ENCODE data around the gene CDH12. TPM values are rescaled to one million over a fixed set of nuclear protein-coding genes. Genes with fewer than 3 reads are reported as not detected.

CDH12 gene
- total and polyA plus RNA-seq, 10 donors: 0.32 TPM; not detected in 9

- TF ChIP-seq, protein P1, sequence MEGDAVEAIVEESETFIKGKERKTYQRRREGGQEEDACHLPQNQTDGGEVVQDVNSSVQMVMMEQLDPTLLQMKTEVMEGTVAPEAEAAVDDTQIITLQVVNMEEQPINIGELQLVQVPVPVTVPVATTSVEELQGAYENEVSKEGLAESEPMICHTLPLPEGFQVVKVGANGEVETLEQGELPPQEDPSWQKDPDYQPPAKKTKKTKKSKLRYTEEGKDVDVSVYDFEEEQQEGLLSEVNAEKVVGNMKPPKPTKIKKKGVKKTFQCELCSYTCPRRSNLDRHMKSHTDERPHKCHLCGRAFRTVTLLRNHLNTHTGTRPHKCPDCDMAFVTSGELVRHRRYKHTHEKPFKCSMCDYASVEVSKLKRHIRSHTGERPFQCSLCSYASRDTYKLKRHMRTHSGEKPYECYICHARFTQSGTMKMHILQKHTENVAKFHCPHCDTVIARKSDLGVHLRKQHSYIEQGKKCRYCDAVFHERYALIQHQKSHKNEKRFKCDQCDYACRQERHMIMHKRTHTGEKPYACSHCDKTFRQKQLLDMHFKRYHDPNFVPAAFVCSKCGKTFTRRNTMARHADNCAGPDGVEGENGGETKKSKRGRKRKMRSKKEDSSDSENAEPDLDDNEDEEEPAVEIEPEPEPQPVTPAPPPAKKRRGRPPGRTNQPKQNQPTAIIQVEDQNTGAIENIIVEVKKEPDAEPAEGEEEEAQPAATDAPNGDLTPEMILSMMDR (IDR thresholded peaks at IDR 0.05 in 8 of 11, conservative IDR thresholded peaks at IDR 0.05 in 3 of 11): no peak
- TF ChIP-seq POLR2A (IDR thresholded peaks at IDR 0.05) (no peak), POLR2AphosphoS5 (IDR thresholded peaks at IDR 0.05) (no peak)
- WGBS, 5 donors: 57 to 76% (median 64%) methylated on average over 3 of the region's 3 CpGs
- Histone ChIP-seq H3K36me3 (no peaks in the 10 kb centered on the region), H3K27ac (no peak overlapping the region), H3K4me3 (no peak overlapping the region), H3K27me3 (replicated peaks in 1 of 7) (no peaks in the 10 kb centered on the region), H3K4me1 (no peaks in the 10 kb centered on the region), H3K9me3 (peaks cover 0 to 6% (median 0%) of the 10 kb centered on the region in 8 donors)
- intact Hi-C loops (cut with DNase I; ENCODE audit: low total_unique reads): no loop called here
- no peak for DNase-seq
Observed at GRCh38 chr5:22354956-22355355, 498.2 kb downstream of the CDH12 start.

DNA sequence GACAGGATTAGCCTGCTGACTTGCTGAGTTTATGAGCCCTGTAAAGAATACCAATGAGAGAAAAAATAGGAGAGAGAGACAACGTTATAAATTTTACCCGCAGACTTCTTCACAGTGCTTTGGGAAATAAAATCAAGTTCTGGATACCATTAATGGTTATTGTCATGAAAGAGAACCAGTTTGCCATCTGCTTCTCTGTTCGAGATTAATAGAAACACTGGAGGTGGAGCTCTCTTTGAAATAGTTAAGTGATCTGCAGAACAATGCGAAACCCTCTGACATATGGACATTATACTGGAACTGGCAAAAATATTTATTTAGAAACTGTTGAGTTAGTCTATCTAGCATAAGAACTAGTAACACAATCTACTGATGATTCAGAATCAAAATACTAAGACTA is 500.7 kb downstream of the CDH12 start:
- TF ChIP-seq, protein P1 (IDR thresholded peaks at IDR 0.05 in 8 of 11, conservative IDR thresholded peaks at IDR 0.05 in 3 of 11): no peak
- TF ChIP-seq POLR2AphosphoS5 (IDR thresholded peaks at IDR 0.05) (no peak), POLR2A (IDR thresholded peaks at IDR 0.05) (no peak)
- no peaks in the 10 kb centered on the region for H3K27me3 ChIP-seq (replicated peaks in 1 of 7)
- H3K4me1 ChIP-seq: no peaks in the 10 kb centered on the region
- H3K36me3 ChIP-seq: no peaks in the 10 kb centered on the region
- intact Hi-C loops (cut with DNase I; ENCODE audit: low total_unique reads): no loop called here
- 76 to 90% (median 80%) methylated on average over 4 of the region's 4 CpGs for WGBS, 5 donors
- H3K27ac ChIP-seq: no peak overlapping the region
- H3K4me3 ChIP-seq: no peak overlapping the region
- DNase-seq: no peak
- peaks cover 0 to 5% (median 0%) of the 10 kb centered on the region in 8 donors for H3K9me3 ChIP-seq

- 39 to 81% (median 61%) methylated on average over 2 of the region's 2 CpGs for WGBS, 5 donors
- DNase-seq: no peak
- Histone ChIP-seq H3K27ac (no peak overlapping the region), H3K36me3 (no peaks in the 10 kb centered on the region), H3K9me3 (no peaks in the 10 kb centered on the region), H3K4me1 (no peaks in the 10 kb centered on the region), H3K27me3 (replicated peaks in 1 of 7) (no peaks in the 10 kb centered on the region), H3K4me3 (no peak overlapping the region)
- TF ChIP-seq, protein P1 (IDR thresholded peaks at IDR 0.05 in 8 of 11, conservative IDR thresholded peaks at IDR 0.05 in 3 of 11): no peak
- no peak for TF ChIP-seq POLR2AphosphoS5 (IDR thresholded peaks at IDR 0.05)
- TF ChIP-seq POLR2A (IDR thresholded peaks at IDR 0.05): no peak
- intact Hi-C loops (cut with DNase I; ENCODE audit: low total_unique reads): no loop called here
Observed at GRCh38 chr5:22351178-22351577, 502.0 kb downstream of the CDH12 start.

DNA sequence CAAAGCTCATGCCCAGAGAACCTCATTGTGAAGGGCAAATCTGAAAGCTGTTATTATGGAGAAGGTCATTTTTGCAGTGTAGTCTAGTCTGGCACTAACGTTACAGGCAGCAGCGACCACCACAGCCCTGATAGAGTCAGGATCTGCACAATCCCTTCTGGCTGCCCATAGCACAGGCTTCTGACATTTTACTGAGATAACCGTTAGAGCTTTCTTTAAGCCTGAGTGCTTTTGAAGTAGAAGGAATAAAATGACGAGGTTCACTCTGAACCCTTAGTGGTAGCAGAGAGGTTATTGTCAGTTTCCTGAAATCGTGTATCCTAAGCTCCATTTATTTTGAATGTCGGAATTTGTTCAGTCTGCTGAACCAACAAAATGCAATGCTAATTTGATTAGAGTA is 505.1 kb downstream of the CDH12 start:
- Histone ChIP-seq H3K27me3 (replicated peaks in 1 of 7) (no peaks in the 10 kb centered on the region), H3K4me1 (no peaks in the 10 kb centered on the region), H3K9me3 (no peaks in the 10 kb centered on the region), H3K36me3 (no peaks in the 10 kb centered on the region), H3K4me3 (no peak overlapping the region), H3K27ac (no peak overlapping the region)
- no peak for DNase-seq
- 70 to 79% (median 77%) methylated on average over 6 of the region's 6 CpGs for WGBS, 5 donors
- intact Hi-C loops (cut with DNase I; ENCODE audit: low total_unique reads): no loop called here
- TF ChIP-seq POLR2AphosphoS5 (IDR thresholded peaks at IDR 0.05) (no peak), POLR2A (IDR thresholded peaks at IDR 0.05) (no peak)
- TF ChIP-seq, protein P1 (IDR thresholded peaks at IDR 0.05 in 8 of 11, conservative IDR thresholded peaks at IDR 0.05 in 3 of 11): no peak
